Measurements from ENCODE around the gene PAK1.

Gene PAK1

GRCh38 chr11:77435972-77436371 is 37.9 kb downstream of the PAK1 start:
- H3K23ac ChIP-seq (ENCODE audit: low read length) = no peak overlapping the region
- no CpG with 5 or more reads among the region's 2 CpGs for WGBS (ENCODE audit: extremely low coverage, insufficient coverage, low lambda C conversion rate)

GRCh38 chr11:77431813-77432212 is 42.1 kb downstream of the PAK1 start:
- Histone ChIP-seq H2BK120ac (ENCODE audit: low read depth, low read length) (no peak overlapping the region), H3K9ac (ENCODE audit: low read length) (no peak overlapping the region), H3K79me1 (ENCODE audit: low read length) (peaks cover 10% of the 10 kb centered on the region), H2AK5ac (ENCODE audit: low read length) (no peak overlapping the region), H2BK15ac (replicated peaks; ENCODE audit: low read depth) (no peak overlapping the region), H3K4me2 (ENCODE audit: low read length) (no peak overlapping the region), H3K56ac (ENCODE audit: low read length) (no peak overlapping the region), H4K8ac (ENCODE audit: low read depth, low read length) (no peak overlapping the region), H3K27me3 (ENCODE audit: insufficient read depth, low read length, poor library complexity) (no peaks in the 10 kb centered on the region), H3K18ac (ENCODE audit: low read length) (no peak overlapping the region), H2BK5ac (ENCODE audit: low read length) (no peak overlapping the region), H3K4me1 (ENCODE audit: control insufficient read depth, low read depth, low read length) (peaks cover 2% of the 10 kb centered on the region), H4K5ac (ENCODE audit: low read length) (no peak overlapping the region), H3K4me3 (ENCODE audit: low read length) (no peak overlapping the region), H3K36me3 (ENCODE audit: control insufficient read depth, insufficient read depth, low read length) (no peaks in the 10 kb centered on the region), H3K23ac (ENCODE audit: low read length) (no peak overlapping the region), H3K4ac (ENCODE audit: low read depth, low read length) (no peak overlapping the region), H3K27ac (ENCODE audit: low read depth, low read length) (no peak overlapping the region), H3K79me2 (ENCODE audit: control insufficient read depth, insufficient read depth, low read length) (peaks cover 22% of the 10 kb centered on the region)
- no peak for DNase-seq
- no CpG with 5 or more reads among the region's 1 CpG for WGBS (ENCODE audit: extremely low coverage, insufficient coverage, low lambda C conversion rate)

More at GRCh38 chr11:77435972-77436371, 37.9 kb downstream of the PAK1 start:
- Histone ChIP-seq H3K36me3 (ENCODE audit: control insufficient read depth, insufficient read depth, low read length) (no peaks in the 10 kb centered on the region), H3K9ac (ENCODE audit: low read length) (no peak overlapping the region), H3K56ac (ENCODE audit: low read length) (peak overlapping the region; percentile 12), H2AK5ac (ENCODE audit: low read length) (no peak overlapping the region), H3K79me2 (ENCODE audit: control insufficient read depth, insufficient read depth, low read length) (peaks cover 25% of the 10 kb centered on the region), H2BK15ac (replicated peaks; ENCODE audit: low read depth) (no peak overlapping the region), H4K5ac (ENCODE audit: low read length) (no peak overlapping the region), H2BK5ac (ENCODE audit: low read length) (no peak overlapping the region), H3K4me2 (ENCODE audit: low read length) (no peak overlapping the region), H3K4me1 (ENCODE audit: control insufficient read depth, low read depth, low read length) (peaks cover 2% of the 10 kb centered on the region), H3K18ac (ENCODE audit: low read length) (no peak overlapping the region), H3K27me3 (ENCODE audit: insufficient read depth, low read length, poor library complexity) (no peaks in the 10 kb centered on the region), H3K79me1 (ENCODE audit: low read length) (peaks cover 7% of the 10 kb centered on the region), H2BK120ac (ENCODE audit: low read depth, low read length) (no peak overlapping the region), H3K27ac (ENCODE audit: low read depth, low read length) (no peak overlapping the region), H3K4ac (ENCODE audit: low read depth, low read length) (no peak overlapping the region), H3K4me3 (ENCODE audit: low read length) (no peak overlapping the region), H4K8ac (ENCODE audit: low read depth, low read length) (no peak overlapping the region)
- no peak for DNase-seq

GRCh38 chr11:77428598-77428997 is 45.3 kb downstream of the PAK1 start:
- peaks cover 8% of the 10 kb centered on the region for H3K79me1 ChIP-seq (ENCODE audit: low read length)
- DNase-seq = no peak
- H3K4ac ChIP-seq (ENCODE audit: low read depth, low read length) = no peak overlapping the region
- no peak overlapping the region for H2AK5ac ChIP-seq (ENCODE audit: low read length)
- H3K9ac ChIP-seq (ENCODE audit: low read length) = no peak overlapping the region
- no peak overlapping the region for H4K5ac ChIP-seq (ENCODE audit: low read length)
- no peak overlapping the region for H4K8ac ChIP-seq (ENCODE audit: low read depth, low read length)
- no peak overlapping the region for H3K4me3 ChIP-seq (ENCODE audit: low read length)
- H3K18ac ChIP-seq (ENCODE audit: low read length) = no peak overlapping the region
- H3K27me3 ChIP-seq (ENCODE audit: insufficient read depth, low read length, poor library complexity) = no peaks in the 10 kb centered on the region
- H3K56ac ChIP-seq (ENCODE audit: low read length) = peak overlapping the region; percentile 0
- H3K27ac ChIP-seq (ENCODE audit: low read depth, low read length) = no peak overlapping the region
- no peak overlapping the region for H2BK5ac ChIP-seq (ENCODE audit: low read length)
- no peak overlapping the region for H2BK15ac ChIP-seq (replicated peaks; ENCODE audit: low read depth)
- no CpG with 5 or more reads among the region's 1 CpG for WGBS (ENCODE audit: extremely low coverage, insufficient coverage, low lambda C conversion rate)
- no peak overlapping the region for H2BK120ac ChIP-seq (ENCODE audit: low read depth, low read length)
- no peak overlapping the region for H3K4me2 ChIP-seq (ENCODE audit: low read length)
- H3K36me3 ChIP-seq (ENCODE audit: control insufficient read depth, insufficient read depth, low read length) = no peaks in the 10 kb centered on the region
- H3K23ac ChIP-seq (ENCODE audit: low read length) = no peak overlapping the region
- H3K79me2 ChIP-seq (ENCODE audit: control insufficient read depth, insufficient read depth, low read length) = peaks cover 26% of the 10 kb centered on the region
- no peaks in the 10 kb centered on the region for H3K4me1 ChIP-seq (ENCODE audit: control insufficient read depth, low read depth, low read length)

GRCh38 chr11:77425346-77425745 is 48.5 kb downstream of the PAK1 start:
- H3K27ac ChIP-seq (ENCODE audit: low read depth, low read length) = no peak overlapping the region
- H3K4me2 ChIP-seq (ENCODE audit: low read length) = no peak overlapping the region
- no peak overlapping the region for H3K4me3 ChIP-seq (ENCODE audit: low read length)
- H3K18ac ChIP-seq (ENCODE audit: low read length) = no peak overlapping the region
- H4K8ac ChIP-seq (ENCODE audit: low read depth, low read length) = no peak overlapping the region
- no peak overlapping the region for H3K23ac ChIP-seq (ENCODE audit: low read length)
- no peak overlapping the region for H4K5ac ChIP-seq (ENCODE audit: low read length)
- DNase-seq = no peak
- H3K79me2 ChIP-seq (ENCODE audit: control insufficient read depth, insufficient read depth, low read length) = peaks cover 26% of the 10 kb centered on the region
- H2BK15ac ChIP-seq (replicated peaks; ENCODE audit: low read depth) = no peak overlapping the region
- H3K4ac ChIP-seq (ENCODE audit: low read depth, low read length) = no peak overlapping the region
- H3K9ac ChIP-seq (ENCODE audit: low read length) = no peak overlapping the region
- H3K79me1 ChIP-seq (ENCODE audit: low read length) = peaks cover 8% of the 10 kb centered on the region
- H3K27me3 ChIP-seq (ENCODE audit: insufficient read depth, low read length, poor library complexity) = no peaks in the 10 kb centered on the region
- no peak overlapping the region for H2BK120ac ChIP-seq (ENCODE audit: low read depth, low read length)
- no peak overlapping the region for H3K56ac ChIP-seq (ENCODE audit: low read length)
- no CpG with 5 or more reads among the region's 4 CpGs for WGBS (ENCODE audit: extremely low coverage, insufficient coverage, low lambda C conversion rate)
- H3K4me1 ChIP-seq (ENCODE audit: control insufficient read depth, low read depth, low read length) = peaks cover 3% of the 10 kb centered on the region
- no peaks in the 10 kb centered on the region for H3K36me3 ChIP-seq (ENCODE audit: control insufficient read depth, insufficient read depth, low read length)
- no peak overlapping the region for H2AK5ac ChIP-seq (ENCODE audit: low read length)
- H2BK5ac ChIP-seq (ENCODE audit: low read length) = no peak overlapping the region

GRCh38 chr11:77424644-77425043 is 49.2 kb downstream of the PAK1 start:
- H3K4me2 ChIP-seq (ENCODE audit: low read length) = no peak overlapping the region
- H2BK15ac ChIP-seq (replicated peaks; ENCODE audit: low read depth) = no peak overlapping the region
- H3K56ac ChIP-seq (ENCODE audit: low read length) = no peak overlapping the region
- no peak overlapping the region for H3K9ac ChIP-seq (ENCODE audit: low read length)
- no peak overlapping the region for H2BK120ac ChIP-seq (ENCODE audit: low read depth, low read length)
- H3K79me1 ChIP-seq (ENCODE audit: low read length) = peaks cover 8% of the 10 kb centered on the region
- H3K36me3 ChIP-seq (ENCODE audit: control insufficient read depth, insufficient read depth, low read length) = no peaks in the 10 kb centered on the region
- H3K23ac ChIP-seq (ENCODE audit: low read length) = no peak overlapping the region
- H3K18ac ChIP-seq (ENCODE audit: low read length) = no peak overlapping the region
- no peak overlapping the region for H3K4me3 ChIP-seq (ENCODE audit: low read length)
- no peak overlapping the region for H2AK5ac ChIP-seq (ENCODE audit: low read length)
- H3K79me2 ChIP-seq (ENCODE audit: control insufficient read depth, insufficient read depth, low read length) = peaks cover 26% of the 10 kb centered on the region
- DNase-seq = no peak
- H3K4ac ChIP-seq (ENCODE audit: low read depth, low read length) = no peak overlapping the region
- no peak overlapping the region for H4K5ac ChIP-seq (ENCODE audit: low read length)
- no peak overlapping the region for H3K27ac ChIP-seq (ENCODE audit: low read depth, low read length)
- peaks cover 5% of the 10 kb centered on the region for H3K4me1 ChIP-seq (ENCODE audit: control insufficient read depth, low read depth, low read length)
- WGBS (ENCODE audit: extremely low coverage, insufficient coverage, low lambda C conversion rate) = no CpG with 5 or more reads among the region's 3 CpGs
- H2BK5ac ChIP-seq (ENCODE audit: low read length) = no peak overlapping the region
- no peaks in the 10 kb centered on the region for H3K27me3 ChIP-seq (ENCODE audit: insufficient read depth, low read length, poor library complexity)
- H4K8ac ChIP-seq (ENCODE audit: low read depth, low read length) = no peak overlapping the region

- Histone ChIP-seq H3K36me3 (ENCODE audit: control insufficient read depth, insufficient read depth, low read length) (no peaks in the 10 kb centered on the region), H3K23ac (ENCODE audit: low read length) (no peak overlapping the region)
These were observed 50.3 kb downstream of the PAK1 start for GRCh38 chr11:77423624-77424023.

More at GRCh38 chr11:77423624-77424023, 50.3 kb downstream of the PAK1 start:
- Histone ChIP-seq H3K79me1 (ENCODE audit: low read length) (peaks cover 7% of the 10 kb centered on the region), H3K9ac (ENCODE audit: low read length) (no peak overlapping the region), H4K8ac (ENCODE audit: low read depth, low read length) (no peak overlapping the region), H3K4me2 (ENCODE audit: low read length) (no peak overlapping the region), H2BK15ac (replicated peaks; ENCODE audit: low read depth) (no peak overlapping the region), H2AK5ac (ENCODE audit: low read length) (no peak overlapping the region), H2BK120ac (ENCODE audit: low read depth, low read length) (no peak overlapping the region), H2BK5ac (ENCODE audit: low read length) (no peak overlapping the region), H4K5ac (ENCODE audit: low read length) (no peak overlapping the region), H3K18ac (ENCODE audit: low read length) (no peak overlapping the region), H3K4me3 (ENCODE audit: low read length) (no peak overlapping the region), H3K4me1 (ENCODE audit: control insufficient read depth, low read depth, low read length) (peaks cover 5% of the 10 kb centered on the region), H3K4ac (ENCODE audit: low read depth, low read length) (no peak overlapping the region), H3K79me2 (ENCODE audit: control insufficient read depth, insufficient read depth, low read length) (peaks cover 24% of the 10 kb centered on the region), H3K27me3 (ENCODE audit: insufficient read depth, low read length, poor library complexity) (no peaks in the 10 kb centered on the region), H3K27ac (ENCODE audit: low read depth, low read length) (no peak overlapping the region), H3K56ac (ENCODE audit: low read length) (no peak overlapping the region)
- DNase-seq = no peak
